Kidney tubule cell (primary cell): Measurements from ENCODE around the gene OLFM4.

Experiments
- DNase-seq: peaks from one replicate; pipeline ENCODE4 v3.0.0-alpha.2; 2018; ENCODE audit warnings: low spot score

OLFM4 gene

GRCh38 chr13:53014495-53015443 lies 13.8 kb upstream of the OLFM4 start:
- DNase-seq = no peak

- DNase-seq = peak; percentile 50
Measured at GRCh38 chr13:53015971-53016370, 12.6 kb upstream of the OLFM4 start.

GRCh38 chr13:53017433-53017970 lies 11.1 kb upstream of the OLFM4 start:
- DNase-seq = no peak

- no peak for DNase-seq
Measured at GRCh38 chr13:53018690-53019647, 9.6 kb upstream of the OLFM4 start.

- DNase-seq = no peak
Measured at GRCh38 chr13:53020764-53021335, 7.8 kb upstream of the OLFM4 start.

- DNase-seq = no peak
Measured at GRCh38 chr13:53023246-53023645, 5.4 kb upstream of the OLFM4 start.

- no peak for DNase-seq
Measured at GRCh38 chr13:53028063-53028462, 550 bp upstream of the OLFM4 start.

GRCh38 chr13:53032849-53033248 lies 4.2 kb downstream of the OLFM4 start:
- no peak for DNase-seq

GRCh38 chr13:53038993-53039392 lies 10.4 kb downstream of the OLFM4 start:
- DNase-seq = no peak

GRCh38 chr13:53041968-53042516 lies 13.4 kb downstream of the OLFM4 start:
- DNase-seq = peak; percentile 4

- DNase-seq = peak; percentile 2
Measured at GRCh38 chr13:53042877-53043276, 14.3 kb downstream of the OLFM4 start.

GRCh38 chr13:53043398-53043797 lies 14.8 kb downstream of the OLFM4 start:
- no peak for DNase-seq

GRCh38 chr13:53045189-53045588 lies 16.6 kb downstream of the OLFM4 start:
- DNase-seq = no peak

GRCh38 chr13:53048880-53049279 lies 20.3 kb downstream of the OLFM4 start:
- no peak for DNase-seq

GRCh38 chr13:53050151-53050550 lies 21.5 kb downstream of the OLFM4 start:
- no peak for DNase-seq

- DNase-seq = no peak
Measured at GRCh38 chr13:53052675-53053074, 24.1 kb downstream of the OLFM4 start.

- DNase-seq = no peak
Measured at GRCh38 chr13:53054569-53054968, 26.0 kb downstream of the OLFM4 start.

GRCh38 chr13:53058065-53058679 lies 29.6 kb downstream of the OLFM4 start:
- DNase-seq = no peak

GRCh38 chr13:53060840-53061490 lies 32.4 kb downstream of the OLFM4 start:
- DNase-seq = no peak

GRCh38 chr13:53064731-53065130 lies 36.1 kb downstream of the OLFM4 start:
- no peak for DNase-seq

- DNase-seq = no peak
Measured at GRCh38 chr13:53066411-53066810, 37.8 kb downstream of the OLFM4 start.
